PC-3 (cell line): ENCODE measurements around the gene CPSF3. TPM values are rescaled to one million over a fixed set of nuclear protein-coding genes. Genes with fewer than 3 reads are reported as not detected.

Experiments
- ATAC-seq: fragments of 200-7000 bp; cut with Tn5 transposase; 2 replicates; pipeline ENCODE4 v1.9.1; 2020; ENCODE audit warnings: mild to moderate bottlenecking, moderate library complexity
- BruUV-seq: library from RNA; stranded (reverse); fragments of 400-500 nt; replicated peaks from 2 replicates; lab custom pipeline; 2021; lab: Mats Ljungman, UMichigan
- CTCF ChIA-PET: fragments of 300-600 bp; sonication (Branson Sonifier 250); formaldehyde crosslinking; loops from one replicate; lab custom pipeline; 2022; ENCODE audit warnings: antibody characterized with exemption; lab: Charles Lee
- POLR2A ChIA-PET: fragments of 300-600 bp; sonication (Branson Sonifier 250); formaldehyde crosslinking; loops from one replicate; lab custom pipeline; 2022; ENCODE audit warnings: antibody characterized with exemption; ENCODE audit not compliant: unreplicated experiment; lab: Charles Lee
- DNase-seq: peaks from one replicate; pipeline ENCODE4 v3.0.0-alpha.2; 2015
- H2AFZ ChIP-seq: fragments of 300-600 bp; sonication (generic); 2 replicates; pipeline ENCODE4 v1.6.0; 2016; ENCODE audit warnings: antibody characterized with exemption, low read length
- H3F3A ChIP-seq: fragments of 300-600 bp; sonication (generic); one replicate; pipeline ENCODE4 v1.6.0; 2017; ENCODE audit warnings: antibody characterized with exemption, low read length, control low read depth, mild to moderate bottlenecking; ENCODE audit not compliant: unreplicated experiment
- H3K27ac ChIP-seq: fragments of 300-600 bp; sonication (generic); 2 replicates; pipeline ENCODE4 v1.5.1; 2016; ENCODE audit warnings: mild to moderate bottlenecking, low read length
- H3K27me3 ChIP-seq: fragments of 300-600 bp; sonication (generic); 2 replicates; pipeline ENCODE4 v1.6.1; 2016; ENCODE audit warnings: low read length, mixed read lengths
- H3K36me3 ChIP-seq: fragments of 300-600 bp; sonication (generic); 2 replicates; pipeline ENCODE4 v1.6.1; 2016; ENCODE audit warnings: low read depth, mixed run types, low read length, mixed read lengths
- H3K4me1 ChIP-seq: fragments of 300-600 bp; sonication (generic); 2 replicates; pipeline ENCODE4 v1.5.1; 2016; ENCODE audit warnings: low read length; ENCODE audit not compliant: insufficient read depth
- H3K4me2 ChIP-seq: fragments of 300-600 bp; sonication (generic); 2 replicates; pipeline ENCODE4 v1.6.0; 2016; ENCODE audit warnings: low read length
- H3K4me3 ChIP-seq: fragments of 300-600 bp; sonication (generic); 2 replicates; pipeline ENCODE4 v1.5.1; 2016; ENCODE audit warnings: mild to moderate bottlenecking, low read length, mixed read lengths
- H3K79me2 ChIP-seq: fragments of 300-600 bp; sonication (generic); 2 replicates; pipeline ENCODE4 v1.6.1; 2017; ENCODE audit warnings: low read length, mixed read lengths
- H3K9ac ChIP-seq: fragments of 300-600 bp; sonication (generic); 2 replicates; pipeline ENCODE4 v1.6.0; 2016; ENCODE audit warnings: mild to moderate bottlenecking, low read length
- H3K9me2 ChIP-seq: fragments of 300-600 bp; sonication (generic); replicated peaks from 2 replicates; pipeline ENCODE4 v1.6.1; 2016; ENCODE audit warnings: mixed run types, low read length, mixed read lengths
- H3K9me3 ChIP-seq: fragments of 300-600 bp; sonication (generic); 2 replicates; pipeline ENCODE4 v1.6.1; 2016; ENCODE audit warnings: low read length, mixed read lengths
- H4K20me1 ChIP-seq: fragments of 300-600 bp; sonication (generic); 2 replicates; pipeline ENCODE4 v1.6.1; 2016; ENCODE audit warnings: low read length, mixed read lengths
- CTCF ChIP-seq: fragments of 300-600 bp; sonication (generic); conservative IDR thresholded peaks from 2 replicates; pipeline ENCODE4 v1.5.1; 2017; ENCODE audit warnings: antibody characterized with exemption, low read depth, mild to moderate bottlenecking, low read length
- EZH2 ChIP-seq: fragments of 300-600 bp; sonication (generic); IDR thresholded peaks from one replicate; pipeline ENCODE4 v1.6.1; 2017; ENCODE audit warnings: antibody characterized with exemption, mild to moderate bottlenecking, low read length; ENCODE audit not compliant: unreplicated experiment
- EZH2phosphoT487 ChIP-seq: fragments of 300-600 bp; sonication (generic); IDR thresholded peaks from 2 replicates; pipeline ENCODE4 v1.6.1; 2018; ENCODE audit warnings: mild to moderate bottlenecking, antibody characterized with exemption, low read length, borderline replicate concordance
- intact Hi-C: fragments of 100-400 bp; cut with micrococcal nuclease; formaldehyde crosslinking; loops from 2 replicates; pipeline ENCODE4 v1.9.0; 2023
- total RNA-seq: library from RNA; depleted of rRNA; stranded (reverse); fragments of >200 nt; gene quantifications from 2 replicates; pipeline ENCODE4 v1.2.3, GENCODE V29; 2014

The CPSF3 gene
- total RNA-seq, 1 experiment from 2014 or later = 60.1 TPM

GRCh38 chr2:9391961-9392720 lies 31.3 kb upstream of the CPSF3 start:
- Histone ChIP-seq H4K20me1 (no peaks in the 10 kb centered on the region), H3K9ac (no peak overlapping the region), H3K27me3 (no peaks in the 10 kb centered on the region), H2AFZ (no peak overlapping the region), H3K9me2 (no peaks in the 10 kb centered on the region), H3K4me3 (no peak overlapping the region), H3F3A (no peaks in the 10 kb centered on the region), H3K27ac (no peak overlapping the region), H3K4me1 (peaks cover 7% of the 10 kb centered on the region), H3K4me2 (no peak overlapping the region), H3K79me2 (no peaks in the 10 kb centered on the region), H3K9me3 (no peaks in the 10 kb centered on the region), H3K36me3 (peaks cover 47% of the 10 kb centered on the region)
- POLR2A ChIA-PET = no interaction called here
- ATAC-seq (no peak), DNase-seq (no peak)
- TF ChIP-seq EZH2phosphoT487 (no peak), CTCF (no peak), EZH2 (no peak)
- CTCF ChIA-PET = no interaction called here
- no TSS peak for BruUV-seq
- intact Hi-C loops = no loop called here

- no peak for ATAC-seq
- no peak for DNase-seq
- POLR2A ChIA-PET = no interaction called here
These were observed 30.3 kb upstream of the CPSF3 start for GRCh38 chr2:9392898-9393765.

More at GRCh38 chr2:9392898-9393765, 30.3 kb upstream of the CPSF3 start:
- Histone ChIP-seq H3K9ac (no peak overlapping the region), H3K9me2 (no peaks in the 10 kb centered on the region), H3K4me2 (no peak overlapping the region), H2AFZ (no peak overlapping the region), H3K27ac (no peak overlapping the region), H3F3A (no peaks in the 10 kb centered on the region), H4K20me1 (no peaks in the 10 kb centered on the region), H3K4me3 (no peak overlapping the region), H3K4me1 (no peaks in the 10 kb centered on the region), H3K27me3 (no peaks in the 10 kb centered on the region), H3K36me3 (peaks cover 42% of the 10 kb centered on the region), H3K9me3 (no peaks in the 10 kb centered on the region), H3K79me2 (no peaks in the 10 kb centered on the region)
- TF ChIP-seq EZH2 = no peak
- no peak for TF ChIP-seq CTCF
- no peak for TF ChIP-seq EZH2phosphoT487
- intact Hi-C loops = no loop called here
- CTCF ChIA-PET = no interaction called here
- BruUV-seq = no TSS peak
